ENCODE measurements around the gene C9orf78.

GRCh38 chr9:129834489-129835127 lies 467 bp downstream of the C9orf78 start:
- TF ChIP-seq POLR2A (IDR thresholded peaks at IDR 0.05; ENCODE audit: low read depth, low read length) (no peak), TAF1 (IDR thresholded peaks at IDR 0.05; ENCODE audit: low read depth, low read length) (no peak), POLR2AphosphoS5 (IDR thresholded peaks at IDR 0.05; ENCODE audit: low read depth, low read length) (no peak), SPI1 (IDR thresholded peaks at IDR 0.05; ENCODE audit: low read depth, low read length) (no peak)
